HG02870 (cell line): Measurements from ENCODE around the gene SLC5A6.

Source experiments
- ATAC-seq: cut with Tn5 transposase; IDR thresholded peaks from one replicate; pipeline ENCODE4 v1.9.1; 2021; ENCODE audit warnings: mild to moderate bottlenecking, moderate library complexity; ENCODE audit not compliant: unreplicated experiment

Gene SLC5A6

DNA sequence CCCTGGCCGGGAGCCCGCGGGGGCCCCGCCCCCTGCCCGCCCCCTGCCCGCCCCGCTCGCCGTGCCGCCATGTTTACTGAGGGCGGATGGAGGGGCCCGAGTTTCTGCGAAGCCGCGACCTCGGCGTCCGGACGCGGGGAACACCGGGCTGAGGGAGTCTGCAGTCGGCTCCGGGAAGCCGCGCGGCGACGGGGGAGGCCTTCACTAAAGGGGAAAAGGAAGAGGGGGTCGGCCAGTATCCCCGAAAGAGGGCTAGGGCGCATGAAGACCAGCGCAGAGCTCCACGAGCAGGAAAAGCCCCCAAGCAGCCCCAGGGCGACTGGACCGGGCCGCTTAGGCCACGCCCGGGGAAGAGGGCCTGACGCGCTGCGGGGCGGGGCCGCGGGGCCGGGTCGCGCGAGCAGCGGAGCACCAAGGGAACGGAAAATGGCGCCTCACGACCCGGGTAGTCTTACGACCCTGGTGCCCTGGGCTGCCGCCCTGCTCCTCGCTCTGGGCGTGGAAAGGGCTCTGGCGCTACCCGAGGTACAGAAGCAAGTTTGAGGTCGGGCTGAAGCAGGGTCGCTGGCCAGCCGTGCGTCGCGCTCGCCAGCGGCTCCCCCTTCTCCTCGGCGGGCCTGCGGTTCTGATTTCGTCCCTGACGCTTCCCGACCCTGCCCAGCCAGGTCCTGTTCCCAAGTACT lies at the start of gene SLC5A6, which contains the start of gene ATRAID:
TSS of gene SLC5A6 (minus strand) at position 326 of the 683 bp plus-strand sequence. CDS start 4,618 bp downstream, outside the sequence.
TSS of gene ATRAID (plus strand) at position 99 of the 683 bp plus-strand sequence. CDS start at position 427, 328 bp downstream.
- ATAC-seq, result peak; percentile 70

DNA sequence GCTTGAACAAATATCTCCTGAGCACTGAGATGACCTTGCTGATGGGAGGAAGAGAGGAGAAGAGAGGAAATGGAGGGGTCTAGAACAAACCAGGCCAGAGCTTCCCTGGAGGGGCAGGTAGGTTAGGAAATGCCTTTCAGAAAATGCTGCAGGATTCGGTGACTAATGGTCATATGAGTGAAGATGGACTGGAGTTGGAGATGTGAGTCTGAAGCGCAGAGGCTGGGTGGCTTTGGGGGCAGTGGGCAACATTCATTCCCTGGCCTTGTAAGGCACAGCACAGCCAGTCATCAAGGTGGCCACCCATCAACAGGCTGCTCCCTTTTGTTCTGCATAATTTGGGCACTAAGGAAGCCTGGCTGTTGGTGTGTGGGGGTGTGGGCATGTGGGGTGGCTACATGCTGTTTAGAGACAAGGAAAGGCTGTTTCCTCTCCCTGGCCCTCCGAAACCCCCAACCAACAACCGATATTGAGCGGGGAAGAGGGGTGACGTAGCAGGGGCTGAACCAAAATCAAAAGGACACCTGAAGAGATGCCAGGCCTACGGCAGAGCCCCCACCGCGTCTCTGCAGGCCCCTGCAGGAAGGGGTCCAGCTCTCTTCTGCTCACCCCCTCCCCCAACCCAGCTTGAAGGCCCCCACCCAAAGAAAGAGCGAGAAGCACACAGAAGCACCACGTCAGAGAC lies 49.3 kb upstream of the SLC5A6 start:
- ATAC-seq, result no peak

DNA sequence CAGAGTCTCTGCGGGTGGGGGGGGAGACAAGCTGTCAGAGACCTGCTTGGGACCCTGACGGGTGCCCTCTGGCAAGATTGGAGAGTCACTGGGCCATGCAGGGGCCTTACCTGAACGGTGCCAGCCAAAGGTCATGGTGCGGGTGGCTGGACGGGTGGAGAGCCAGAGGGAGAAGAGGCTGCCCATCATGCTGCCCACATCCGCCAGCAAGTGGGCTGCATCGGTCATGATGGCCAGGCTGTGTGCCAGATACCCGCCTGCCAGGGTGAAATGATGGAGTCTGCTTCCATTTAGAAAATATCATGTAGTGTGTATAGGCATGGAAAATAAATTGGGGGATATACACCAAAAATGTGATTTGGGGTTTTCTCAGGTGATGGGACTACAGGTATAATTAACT lies 46.0 kb upstream of the SLC5A6 start:
- ATAC-seq, result no peak

DNA sequence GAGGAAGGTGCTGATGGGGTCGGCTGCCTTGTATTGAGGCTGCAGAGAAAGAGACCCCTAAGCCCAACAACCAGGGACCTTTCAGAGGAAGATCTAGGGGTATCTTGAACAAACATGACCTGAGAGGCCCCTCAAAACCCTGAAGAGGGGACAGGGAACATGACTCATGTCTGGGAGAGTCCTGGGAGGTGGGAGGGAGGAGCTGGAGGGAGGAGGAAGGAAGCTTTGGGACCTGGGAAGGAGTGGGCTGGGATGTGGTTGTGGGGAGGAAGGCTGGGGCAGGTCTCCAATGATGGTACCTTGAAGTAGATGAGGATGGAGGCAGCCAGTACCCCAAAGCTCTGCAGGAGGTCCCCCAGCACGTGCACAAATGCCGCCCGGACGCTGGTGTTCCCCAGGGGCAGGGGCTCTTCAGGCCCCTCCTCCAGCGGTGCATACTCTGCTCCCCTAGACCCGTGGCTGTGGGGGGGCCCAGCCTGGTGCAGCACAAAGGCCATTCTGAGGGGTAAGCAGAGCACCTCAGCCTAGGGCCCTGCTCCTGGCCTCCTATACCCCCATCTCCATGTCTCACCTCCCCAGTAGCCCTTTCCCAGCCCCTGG lies 44.9 kb upstream of the SLC5A6 start:
- no peak for ATAC-seq

DNA sequence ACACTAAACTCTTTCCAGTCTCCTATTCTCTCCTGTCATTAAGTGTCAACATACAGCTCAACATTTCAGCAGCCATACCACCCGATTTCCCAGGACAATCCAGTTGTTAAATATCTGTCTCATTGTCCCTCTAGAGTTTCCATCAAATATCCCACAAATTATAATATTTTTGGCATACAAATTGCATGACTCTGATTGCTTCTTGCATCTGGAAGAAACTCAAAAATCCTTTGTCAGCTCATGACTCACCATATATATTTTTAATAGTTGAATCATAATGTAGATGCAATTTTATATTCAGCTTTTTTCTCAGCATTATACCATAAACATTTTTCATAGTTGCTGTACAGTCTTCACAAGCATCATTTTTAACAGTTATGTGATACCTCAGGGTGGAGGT lies 43.6 kb upstream of the SLC5A6 start:
- ATAC-seq, result no peak

DNA sequence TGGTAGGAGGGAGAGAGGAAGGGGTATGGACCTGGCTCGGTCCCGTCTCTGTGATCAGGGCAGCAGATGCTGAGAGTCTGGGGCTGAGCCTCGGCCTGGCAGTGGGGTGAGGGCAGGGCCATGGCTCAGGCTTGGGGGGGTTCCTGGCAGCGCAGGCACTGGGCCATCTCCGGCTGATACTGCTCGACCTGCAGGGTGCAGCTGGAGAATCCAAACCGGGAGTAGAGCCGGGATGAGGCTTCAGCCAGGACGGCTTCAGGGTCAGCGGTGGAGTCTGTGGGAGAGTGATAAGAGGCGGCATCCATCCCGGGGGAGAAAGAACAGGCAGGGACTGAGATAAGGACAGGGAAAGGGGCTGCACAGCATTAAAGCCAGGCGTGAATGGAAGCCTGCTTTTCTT lies 43.1 kb upstream of the SLC5A6 start:
- ATAC-seq, result no peak

DNA sequence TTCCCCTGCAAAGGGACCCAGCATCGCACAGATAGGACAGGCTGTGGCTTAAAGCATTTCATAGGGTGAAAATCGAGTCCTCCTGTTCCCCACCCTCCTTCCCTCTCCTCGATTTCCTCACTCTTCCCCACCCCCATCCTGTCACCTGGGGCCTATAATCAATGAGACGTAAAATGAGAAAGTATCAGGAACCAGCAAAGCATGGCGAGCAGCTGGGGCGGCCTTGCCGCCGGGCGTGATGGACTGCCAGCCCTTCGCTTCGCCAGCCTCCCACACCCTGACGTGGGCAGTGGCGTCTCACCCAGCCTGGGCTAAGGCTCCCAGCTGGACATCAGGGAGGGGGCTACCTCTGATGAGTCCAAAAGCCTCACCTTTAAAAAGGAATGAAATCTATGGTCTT lies 39.7 kb upstream of the SLC5A6 start:
- ATAC-seq, result no peak

DNA sequence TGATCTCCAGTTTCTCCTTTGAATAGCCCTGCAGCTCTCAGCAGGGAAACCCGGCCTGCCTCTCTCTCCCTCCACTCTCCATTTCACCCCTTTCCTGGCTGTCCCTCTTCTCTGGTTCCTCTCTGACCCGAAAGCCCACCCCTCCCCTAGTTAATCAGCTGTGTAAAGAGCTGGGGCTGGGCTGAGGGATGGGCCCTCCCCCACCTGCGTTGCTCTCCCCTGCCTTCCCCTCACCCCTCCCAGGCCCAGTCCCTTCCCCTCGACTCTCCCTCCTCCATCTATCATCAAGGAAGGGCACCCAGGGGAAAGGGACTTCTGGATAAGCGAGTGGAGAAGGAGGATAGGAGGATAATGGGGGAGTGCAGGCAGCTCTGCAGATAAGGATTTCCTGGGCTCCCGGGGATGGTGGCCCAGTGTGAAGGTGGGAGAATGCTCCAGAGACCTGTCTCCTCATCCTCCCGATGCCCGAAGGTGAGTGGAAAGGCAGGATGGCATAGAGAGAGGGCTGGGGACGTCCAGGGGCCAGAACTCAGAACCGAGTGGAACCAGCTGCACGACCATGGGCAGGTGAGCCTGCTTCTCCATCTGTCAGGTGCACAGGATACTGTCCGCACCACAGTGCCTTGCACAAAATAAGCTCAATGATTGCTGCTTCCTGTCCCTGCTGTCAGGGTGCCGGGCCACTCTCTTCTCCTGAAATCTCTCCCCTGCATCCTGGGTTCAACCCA lies 38.7 kb upstream of the SLC5A6 start:
- ATAC-seq, result no peak

DNA sequence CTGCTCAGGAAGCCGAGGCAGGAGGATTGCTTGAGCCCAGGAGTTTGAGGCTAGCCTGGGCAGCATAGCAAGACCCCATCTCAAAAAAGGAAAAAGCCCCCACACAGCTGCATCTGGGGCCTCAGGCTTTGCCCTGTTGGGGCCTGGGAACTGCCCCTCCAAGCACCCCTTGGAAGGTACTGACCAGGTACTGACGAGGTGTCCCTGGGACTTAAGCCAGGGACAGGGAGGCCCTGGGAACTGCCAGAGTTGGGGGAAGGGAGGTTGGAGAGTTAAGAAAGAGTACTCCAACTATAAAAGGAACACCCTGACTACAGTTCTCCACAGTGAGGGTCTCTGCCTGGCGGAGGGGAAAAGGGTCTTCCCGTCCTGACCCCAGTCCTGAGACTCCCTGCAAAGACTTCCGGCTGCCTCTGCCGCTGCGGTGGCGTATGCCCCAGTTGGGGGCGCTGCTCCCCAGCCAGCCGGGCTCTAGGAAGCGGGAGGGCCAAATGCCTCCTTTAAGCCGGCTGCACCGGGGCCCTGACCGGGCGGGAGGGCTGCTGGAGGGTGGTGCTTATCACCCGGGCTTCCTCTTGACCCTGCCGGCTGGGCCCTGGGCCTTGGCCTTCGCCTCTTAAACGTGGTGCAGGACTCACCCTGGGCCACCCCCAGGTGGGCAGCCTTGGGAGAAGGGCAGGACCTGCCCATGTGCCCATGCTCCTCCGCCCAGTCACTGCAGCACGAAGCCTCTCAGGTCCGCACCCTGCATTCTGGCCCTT lies 38.0 kb upstream of the SLC5A6 start:
- no peak for ATAC-seq

DNA sequence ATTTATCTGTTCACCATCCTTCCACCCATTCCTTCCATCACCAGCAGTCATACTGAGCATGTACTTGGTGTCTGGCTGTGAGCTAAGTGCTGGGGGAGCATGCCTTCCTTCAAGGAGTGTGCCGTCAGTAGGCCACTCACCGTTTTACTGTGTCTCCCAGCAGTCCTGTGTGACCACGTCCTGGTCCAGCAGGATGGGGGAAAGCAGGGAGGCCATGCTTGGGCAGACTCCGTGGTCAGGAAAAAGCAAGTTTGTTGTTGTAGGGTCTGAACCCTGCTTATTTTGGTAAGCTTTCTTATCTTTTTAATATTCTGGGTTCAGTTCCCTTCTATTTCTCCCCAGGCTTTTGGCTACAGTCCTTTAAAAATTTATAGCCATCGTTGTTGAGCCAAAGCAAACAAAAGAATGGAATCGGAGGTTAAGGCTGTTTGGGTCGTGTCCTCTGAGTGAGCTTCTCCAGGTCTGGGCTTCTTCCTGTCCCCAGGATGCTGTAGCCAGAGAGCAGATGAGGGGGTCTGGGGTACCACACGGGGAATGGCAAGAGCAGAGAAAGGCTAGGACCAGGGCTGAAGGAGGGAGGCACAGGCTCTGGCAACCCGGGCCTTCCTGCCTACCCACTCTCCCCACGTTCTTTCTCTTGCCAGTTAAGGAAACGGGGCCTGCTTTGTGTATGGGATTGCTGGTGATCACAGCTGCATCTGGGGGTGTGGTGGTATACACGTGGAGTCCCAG lies 37.3 kb upstream of the SLC5A6 start:
- no peak for ATAC-seq

DNA sequence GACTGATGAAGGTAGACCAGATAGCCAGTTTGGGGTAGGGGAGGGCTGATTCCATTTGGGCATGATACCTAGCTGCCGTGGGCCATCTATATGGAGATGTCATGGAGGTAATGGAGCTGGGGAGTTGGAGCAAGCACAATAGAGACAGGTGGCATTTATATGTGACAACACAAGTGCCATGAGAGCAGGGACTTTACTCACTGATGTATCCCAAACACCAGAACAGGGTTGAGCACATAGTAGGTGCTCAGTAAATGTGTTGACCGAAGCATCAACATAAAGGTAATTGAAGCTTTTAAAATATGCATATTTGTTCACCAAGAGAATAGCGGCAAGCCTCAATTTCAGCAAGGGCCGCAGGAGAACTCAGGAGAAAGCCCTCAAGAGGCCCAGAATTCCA lies 35.8 kb upstream of the SLC5A6 start:
- no peak for ATAC-seq

DNA sequence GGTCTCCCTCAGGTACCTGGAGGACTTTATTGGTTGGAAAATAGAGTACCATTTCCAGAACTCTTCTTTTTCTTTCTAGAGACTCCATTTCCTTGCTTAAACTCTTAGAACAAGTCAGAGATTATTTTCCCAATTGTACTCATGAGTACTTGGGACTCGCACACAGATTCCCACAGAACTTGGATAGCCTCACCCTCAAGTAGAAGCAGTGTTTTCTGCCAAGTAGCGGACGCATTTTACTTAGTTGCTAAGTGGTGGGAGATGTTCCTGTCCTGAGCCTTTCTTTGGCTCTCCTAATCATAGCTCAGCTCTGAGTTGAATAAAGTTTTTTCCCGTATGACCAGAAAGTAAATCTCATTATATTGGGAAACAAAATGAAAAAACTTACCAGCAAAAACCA lies 33.6 kb upstream of the SLC5A6 start:
- ATAC-seq, result no peak

DNA sequence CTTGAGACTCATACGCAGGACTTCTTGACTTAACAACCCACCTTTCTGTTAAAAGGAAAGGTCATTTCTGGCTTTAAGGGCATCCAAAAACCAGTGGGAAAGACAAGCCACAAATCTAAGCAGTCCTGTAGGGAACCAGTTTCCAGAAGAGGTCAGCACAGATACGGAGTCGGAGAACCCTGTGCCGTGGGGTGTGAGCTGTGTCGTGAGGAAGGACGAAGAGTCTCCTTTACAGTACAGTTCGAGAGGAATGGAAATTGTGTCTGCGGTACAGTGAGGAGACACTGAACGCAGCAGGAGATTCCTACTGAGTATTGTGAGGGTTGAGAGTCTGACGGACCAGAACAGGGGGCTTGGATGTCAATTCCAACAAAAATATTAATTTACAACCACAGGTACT lies 33.0 kb upstream of the SLC5A6 start:
- ATAC-seq, result no peak

DNA sequence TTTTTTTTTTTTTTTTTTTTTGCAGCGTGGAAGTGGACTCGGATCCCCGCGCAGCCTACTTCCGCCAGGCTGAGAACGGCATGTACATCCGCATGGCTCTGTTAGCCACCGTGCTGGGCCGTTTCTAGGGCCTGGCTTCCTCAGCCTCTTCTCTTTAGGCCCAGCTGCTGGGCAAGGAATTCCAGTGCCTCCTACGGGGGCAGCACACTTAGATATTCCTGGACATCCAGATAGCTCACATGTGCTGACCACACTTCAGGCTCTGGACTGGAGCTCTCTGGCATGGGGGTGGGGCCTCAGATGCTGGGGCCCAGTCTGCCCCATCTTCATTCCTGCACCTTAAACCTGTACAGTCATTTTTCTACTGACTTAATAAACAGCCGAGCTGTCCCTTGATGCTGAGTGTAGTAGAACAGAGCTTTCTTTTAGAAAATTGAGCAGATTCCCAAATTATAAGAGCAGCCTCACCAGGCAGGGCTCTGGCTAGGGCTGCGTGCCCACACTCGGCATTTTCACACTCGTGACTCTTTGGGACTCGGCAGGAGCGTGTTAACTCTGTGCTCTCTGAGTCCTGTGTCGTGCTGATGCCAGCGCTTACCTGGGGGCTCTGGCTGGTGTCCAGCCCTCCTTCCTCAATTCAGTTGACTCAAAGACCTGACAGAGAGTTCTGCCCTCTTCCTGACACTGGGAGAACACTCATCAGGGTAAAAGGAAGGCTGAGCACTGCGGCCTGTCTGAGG lies 31.5 kb upstream of the SLC5A6 start:
- ATAC-seq, result no peak

DNA sequence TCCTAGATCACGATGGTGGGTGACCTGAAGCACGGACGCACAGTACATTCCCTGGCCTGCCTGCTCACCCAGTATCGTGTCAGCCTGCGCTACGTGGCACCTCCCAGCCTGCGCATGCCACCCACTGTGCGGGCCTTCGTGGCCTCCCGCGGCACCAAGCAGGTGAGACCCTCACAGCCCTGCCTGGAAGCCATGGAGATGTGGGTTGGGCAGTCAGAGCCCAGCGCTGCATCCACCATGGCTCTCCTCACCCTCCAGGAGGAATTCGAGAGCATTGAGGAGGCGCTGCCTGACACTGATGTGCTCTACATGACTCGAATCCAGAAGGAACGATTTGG lies 30.5 kb upstream of the SLC5A6 start:
- ATAC-seq, result no peak

DNA sequence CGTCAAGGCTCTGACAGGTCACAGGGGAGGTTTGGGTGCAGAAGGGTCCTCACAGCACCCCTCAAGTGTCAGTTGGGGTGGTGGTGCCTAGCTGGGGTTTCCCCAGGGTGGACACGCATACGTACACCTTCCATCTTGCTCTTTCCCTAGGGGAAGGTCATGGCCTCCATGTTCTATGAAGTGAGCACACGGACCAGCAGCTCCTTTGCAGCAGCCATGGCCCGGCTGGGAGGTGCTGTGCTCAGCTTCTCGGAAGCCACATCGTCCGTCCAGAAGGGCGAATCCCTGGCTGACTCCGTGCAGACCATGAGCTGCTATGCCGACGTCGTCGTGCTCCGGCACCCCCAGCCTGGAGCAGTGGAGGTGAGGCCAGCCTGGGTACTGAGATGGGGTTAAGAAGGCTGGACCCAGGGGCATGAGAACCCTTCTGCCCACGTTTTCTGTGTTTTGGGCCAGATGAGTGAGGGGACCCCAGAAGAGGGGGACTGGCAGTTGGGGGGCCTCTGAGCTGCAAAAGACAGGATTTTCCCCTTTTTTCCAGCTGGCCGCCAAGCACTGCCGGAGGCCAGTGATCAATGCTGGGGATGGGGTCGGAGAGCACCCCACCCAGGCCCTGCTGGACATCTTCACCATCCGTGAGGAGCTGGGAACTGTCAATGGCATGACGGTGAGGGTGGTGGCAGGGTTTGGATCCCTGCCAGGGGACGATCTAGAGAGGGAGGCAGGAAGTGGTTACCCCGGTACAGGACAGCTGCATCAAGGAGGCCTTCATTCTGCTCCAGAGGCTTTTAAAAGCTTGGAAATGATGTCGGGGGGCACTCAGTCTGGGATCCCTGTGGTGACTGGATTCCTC lies 29.9 kb upstream of the SLC5A6 start:
- ATAC-seq, result no peak

DNA sequence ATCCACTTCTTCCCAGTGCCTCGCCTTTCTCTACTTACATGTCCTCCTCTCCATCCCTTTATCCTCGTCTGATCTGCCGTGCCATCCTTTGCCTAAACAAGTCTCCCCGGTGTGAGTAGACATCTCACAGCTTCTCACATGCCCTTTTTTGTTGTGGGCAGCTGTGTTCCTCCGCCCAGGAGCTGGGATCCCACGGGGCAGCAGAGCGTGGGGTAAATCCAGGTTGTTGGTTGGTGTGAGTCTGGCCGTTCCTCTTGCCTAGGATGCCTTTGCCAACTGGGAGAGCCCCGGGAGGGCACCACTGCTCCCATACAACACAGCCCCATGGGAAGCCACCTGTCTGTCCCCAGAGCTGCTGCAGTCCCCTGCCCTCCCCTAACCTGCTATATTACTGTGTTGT lies 28.3 kb upstream of the SLC5A6 start:
- no peak for ATAC-seq

DNA sequence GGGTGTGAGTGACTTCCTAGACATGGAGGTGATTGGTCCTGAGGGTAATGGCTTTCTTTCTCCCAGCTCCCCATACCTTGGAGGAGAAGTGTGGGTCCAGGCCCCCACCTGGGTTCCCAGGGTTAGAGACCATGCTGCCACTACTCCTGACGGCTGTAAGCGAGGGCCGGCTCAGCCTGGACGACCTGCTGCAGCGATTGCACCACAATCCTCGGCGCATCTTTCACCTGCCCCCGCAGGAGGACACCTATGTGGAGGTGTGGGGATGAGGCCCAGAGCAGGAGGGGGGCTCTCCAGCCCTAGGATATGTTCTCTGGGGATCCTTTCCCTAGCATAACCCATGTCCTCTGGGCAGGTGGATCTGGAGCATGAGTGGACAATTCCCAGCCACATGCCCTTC lies 26.9 kb upstream of the SLC5A6 start:
- no peak for ATAC-seq
